Mucosa of rectum (tissue), 2 donors: Measurements from ENCODE around the gene PBRM1.
"Not testable (repeated sequence)": the region's sequence is repeated elsewhere in the genome, so short reads cannot be mapped to it uniquely, and the experiment has no call there.

Source experiments
- H3K27ac ChIP-seq, 2 donors: one replicate each; pipeline ENCODE4 v1.7.0; 2013; ENCODE audit warnings: inconsistent platforms in 2 of 2, low read depth in 2 of 2, low read length in 2 of 2
- H3K27me3 ChIP-seq, 2 donors: one replicate each; pipeline ENCODE4 v1.7.0; 2013; ENCODE audit warnings: low read length in 2 of 2; ENCODE audit not compliant: control insufficient read depth in 2 of 2, insufficient read depth in 2 of 2
- H3K36me3 ChIP-seq, 2 donors: one replicate each; pipeline ENCODE4 v1.7.0; 2013; ENCODE audit warnings: low read length in 2 of 2; ENCODE audit not compliant: control insufficient read depth in 2 of 2, insufficient read depth in 2 of 2
- H3K4me1 ChIP-seq, 2 donors: one replicate each; pipeline ENCODE4 v1.7.0; 2013; ENCODE audit warnings: low read length in 2 of 2, mild to moderate bottlenecking in 1 of 2; ENCODE audit not compliant: control insufficient read depth in 2 of 2, insufficient read depth in 2 of 2
- H3K4me3 ChIP-seq, 2 donors: one replicate each; pipeline ENCODE4 v1.7.0; 2013; ENCODE audit warnings: low read length in 2 of 2
- H3K9ac ChIP-seq, 2 donors: one replicate each; pipeline ENCODE4 v1.7.0; 2013; ENCODE audit warnings: low read length in 2 of 2, low read depth in 1 of 2, mild to moderate bottlenecking in 1 of 2
- H3K9me3 ChIP-seq, 2 donors: one replicate each; pipeline ENCODE4 v1.7.0; 2013; ENCODE audit warnings: low read length in 2 of 2; ENCODE audit not compliant: control insufficient read depth in 2 of 2
- donor health status: healthy.
- donor health status: Normal muscosa, but diverticular disease.

PBRM1 gene

GRCh38 chr3:52685709-52686691, at the start of gene PBRM1, which contains the start of gene GNL3:
Gene PBRM1 (minus strand): TSS chr3:52685913.
Gene GNL3 (plus strand): TSS chr3:52686032. CDS start chr3:52686093, 61 bp downstream.
- peaks cover 8 to 25% of the 10 kb centered on the region in 2 donors for H3K4me1 ChIP-seq
- H3K36me3 ChIP-seq: peaks cover 34 to 42% of the 10 kb centered on the region in 2 donors
- H3K9ac ChIP-seq: peak within 1 kb of the TSS; percentile 76 to 90
- H3K27ac ChIP-seq: peak within 1 kb of the TSS; percentile 94 to 97
- no peaks in the 10 kb centered on the region for H3K27me3 ChIP-seq
- H3K9me3 ChIP-seq: no peaks in the 10 kb centered on the region
- peak within 1 kb of the TSS; percentile 91 to 92 for H3K4me3 ChIP-seq

DNA sequence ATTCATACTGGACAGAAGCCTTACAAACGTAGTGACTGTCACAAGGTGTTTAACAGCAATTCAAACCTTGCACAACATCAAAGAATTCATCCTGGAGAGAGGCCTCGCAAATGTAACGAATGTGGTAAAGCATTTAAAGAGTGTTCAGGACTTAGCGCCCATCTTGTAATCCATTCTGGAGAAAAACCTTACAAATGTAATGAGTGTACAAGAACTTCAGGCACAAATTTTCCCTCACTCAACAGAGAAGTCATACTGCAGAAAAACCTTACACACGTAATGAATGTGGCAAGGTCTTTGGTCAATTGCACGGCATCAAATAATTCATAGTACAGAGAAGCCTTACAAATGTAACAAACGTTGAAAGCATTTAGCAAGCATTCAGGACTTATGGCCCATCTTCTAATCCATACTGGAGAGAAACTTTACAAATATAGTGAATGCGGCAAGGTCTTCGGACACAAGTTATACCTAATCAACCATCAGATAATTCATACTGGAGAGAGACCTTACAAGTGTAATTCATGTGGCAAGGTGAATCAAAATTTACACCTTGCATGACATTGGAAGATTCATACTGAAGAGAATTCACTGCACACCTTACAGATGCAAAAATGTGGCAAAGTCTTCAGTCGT, 47.7 kb upstream of the PBRM1 start:
- H3K27me3 ChIP-seq: no peaks in the 10 kb centered on the region
- H3K4me3 ChIP-seq: no peak overlapping the region
- H3K9me3 ChIP-seq: no peaks in the 10 kb centered on the region
- H3K4me1 ChIP-seq: no peaks in the 10 kb centered on the region
- H3K9ac ChIP-seq: no peak overlapping the region
- peaks cover 15 to 34% of the 10 kb centered on the region in 2 donors for H3K36me3 ChIP-seq
- no peak overlapping the region for H3K27ac ChIP-seq

GRCh38 chr3:52731590-52731989, 45.9 kb upstream of the PBRM1 start:
- Histone ChIP-seq H3K9ac (no peak overlapping the region), H3K27me3 (no peaks in the 10 kb centered on the region), H3K4me1 (no peaks in the 10 kb centered on the region), H3K4me3 (no peak overlapping the region), H3K36me3 (peaks cover 15 to 25% of the 10 kb centered on the region in 2 donors), H3K27ac (no peak overlapping the region), H3K9me3 (no peaks in the 10 kb centered on the region)

- no peak overlapping the region for H3K27ac ChIP-seq
- H3K36me3 ChIP-seq: peaks cover 15 to 22% of the 10 kb centered on the region in 2 donors
Measured at GRCh38 chr3:52730681-52731080, 45.0 kb upstream of the PBRM1 start.

DNA sequence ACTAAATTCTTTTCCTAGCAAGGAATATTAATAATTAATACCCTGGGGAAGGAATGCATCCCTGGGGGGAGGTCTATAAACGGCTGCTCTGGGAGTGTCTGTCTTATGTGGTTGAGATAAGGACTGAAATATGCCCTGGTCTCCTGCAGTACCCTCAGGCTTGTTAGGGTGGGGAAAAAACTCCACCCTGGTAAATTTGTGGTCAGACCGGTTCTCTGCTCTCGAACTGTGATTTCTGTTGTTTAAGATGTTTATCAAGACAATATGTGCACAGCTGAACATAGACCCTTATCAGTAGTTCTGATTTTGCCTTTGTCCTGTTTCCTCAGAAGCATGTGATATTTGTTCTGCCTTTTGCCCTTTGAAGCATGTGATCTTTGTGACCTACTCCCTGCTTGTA, 43.0 kb upstream of the PBRM1 start:
- not testable (repeated sequence) for H3K4me3 ChIP-seq, H3K9me3 ChIP-seq, H3K27me3 ChIP-seq, H3K4me1 ChIP-seq, H3K27ac ChIP-seq, H3K9ac ChIP-seq
- peaks cover 7 to 19% of the 10 kb centered on the region in 2 donors for H3K36me3 ChIP-seq

More at GRCh38 chr3:52730681-52731080, 45.0 kb upstream of the PBRM1 start:
- no peaks in the 10 kb centered on the region for H3K4me1 ChIP-seq
- no peaks in the 10 kb centered on the region for H3K27me3 ChIP-seq
- no peak overlapping the region for H3K4me3 ChIP-seq
- no peaks in the 10 kb centered on the region for H3K9me3 ChIP-seq
- no peak overlapping the region for H3K9ac ChIP-seq

DNA sequence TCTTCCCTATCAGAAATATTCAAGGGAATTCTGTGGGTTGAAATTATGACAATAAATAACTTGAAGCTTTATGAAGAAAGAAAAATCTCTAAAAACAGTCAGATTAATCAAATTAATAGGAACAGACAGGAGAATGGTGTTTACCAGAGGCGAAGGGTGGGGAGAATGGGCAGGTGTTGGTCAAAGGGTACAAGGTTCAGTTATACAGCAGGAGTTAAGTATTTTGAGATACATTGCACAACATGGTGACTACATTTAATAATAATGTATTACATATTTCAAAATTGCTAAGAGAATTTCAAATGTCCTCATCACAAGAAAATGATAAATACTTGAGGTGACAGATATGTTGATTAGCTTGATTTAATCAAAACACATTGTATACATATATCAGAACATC, 38.8 kb upstream of the PBRM1 start:
- no peak overlapping the region for H3K4me3 ChIP-seq
- H3K27ac ChIP-seq: no peak overlapping the region
- no peaks in the 10 kb centered on the region for H3K4me1 ChIP-seq
- H3K9me3 ChIP-seq: no peaks in the 10 kb centered on the region
- H3K36me3 ChIP-seq: no peaks in the 10 kb centered on the region
- H3K9ac ChIP-seq: no peak overlapping the region
- no peaks in the 10 kb centered on the region for H3K27me3 ChIP-seq

DNA sequence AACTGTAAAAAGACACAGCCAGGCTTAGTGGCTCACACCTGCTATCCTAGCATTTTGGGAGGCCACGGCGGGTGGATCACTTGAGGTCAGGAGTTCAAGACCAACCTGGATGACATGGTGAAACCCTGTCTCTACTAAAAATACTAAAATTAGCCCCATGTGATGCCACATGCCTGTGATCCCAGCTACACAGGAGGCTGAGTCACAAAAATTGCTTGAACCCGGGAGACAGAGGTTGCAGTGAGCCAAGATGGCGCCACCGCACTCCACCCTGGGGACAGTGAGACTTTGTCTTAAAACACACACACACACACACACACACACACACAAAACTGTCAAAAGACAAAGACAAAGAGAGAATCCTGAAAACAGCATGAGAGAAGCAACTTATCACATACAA, 38.2 kb upstream of the PBRM1 start:
- H3K27me3 ChIP-seq: no peaks in the 10 kb centered on the region
- peaks cover 0 to 1% of the 10 kb centered on the region in 2 donors for H3K36me3 ChIP-seq
- H3K9me3 ChIP-seq: no peaks in the 10 kb centered on the region
- no peak overlapping the region for H3K9ac ChIP-seq
- no peak overlapping the region for H3K4me3 ChIP-seq
- no peak overlapping the region for H3K27ac ChIP-seq
- no peaks in the 10 kb centered on the region for H3K4me1 ChIP-seq

GRCh38 chr3:52722491-52722890, 36.8 kb upstream of the PBRM1 start:
- Histone ChIP-seq H3K36me3 (peaks cover 0 to 3% of the 10 kb centered on the region in 2 donors), H3K4me3 (no peak overlapping the region), H3K9me3 (no peaks in the 10 kb centered on the region), H3K27ac (no peak overlapping the region), H3K9ac (no peak overlapping the region), H3K4me1 (no peaks in the 10 kb centered on the region), H3K27me3 (no peaks in the 10 kb centered on the region)

DNA sequence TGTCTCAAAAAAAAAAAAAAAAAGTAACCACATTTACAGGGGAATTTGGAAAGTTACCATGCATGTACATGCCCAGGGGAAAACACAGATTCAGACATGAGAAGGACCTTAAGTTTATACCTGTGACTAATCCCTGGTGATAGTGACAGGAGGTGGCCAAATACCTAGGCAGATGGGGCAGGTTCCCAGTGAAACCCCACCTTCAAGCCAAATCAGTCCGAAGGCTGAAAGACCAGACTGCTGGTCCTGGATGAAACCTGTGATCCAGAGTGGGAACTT, 36.0 kb upstream of the PBRM1 start:
- no peaks in the 10 kb centered on the region for H3K9me3 ChIP-seq
- no peaks in the 10 kb centered on the region for H3K4me1 ChIP-seq
- H3K36me3 ChIP-seq: peaks cover 0 to 3% of the 10 kb centered on the region in 2 donors
- no peaks in the 10 kb centered on the region for H3K27me3 ChIP-seq
- no peak overlapping the region for H3K4me3 ChIP-seq
- no peak overlapping the region for H3K9ac ChIP-seq
- no peak overlapping the region for H3K27ac ChIP-seq

DNA sequence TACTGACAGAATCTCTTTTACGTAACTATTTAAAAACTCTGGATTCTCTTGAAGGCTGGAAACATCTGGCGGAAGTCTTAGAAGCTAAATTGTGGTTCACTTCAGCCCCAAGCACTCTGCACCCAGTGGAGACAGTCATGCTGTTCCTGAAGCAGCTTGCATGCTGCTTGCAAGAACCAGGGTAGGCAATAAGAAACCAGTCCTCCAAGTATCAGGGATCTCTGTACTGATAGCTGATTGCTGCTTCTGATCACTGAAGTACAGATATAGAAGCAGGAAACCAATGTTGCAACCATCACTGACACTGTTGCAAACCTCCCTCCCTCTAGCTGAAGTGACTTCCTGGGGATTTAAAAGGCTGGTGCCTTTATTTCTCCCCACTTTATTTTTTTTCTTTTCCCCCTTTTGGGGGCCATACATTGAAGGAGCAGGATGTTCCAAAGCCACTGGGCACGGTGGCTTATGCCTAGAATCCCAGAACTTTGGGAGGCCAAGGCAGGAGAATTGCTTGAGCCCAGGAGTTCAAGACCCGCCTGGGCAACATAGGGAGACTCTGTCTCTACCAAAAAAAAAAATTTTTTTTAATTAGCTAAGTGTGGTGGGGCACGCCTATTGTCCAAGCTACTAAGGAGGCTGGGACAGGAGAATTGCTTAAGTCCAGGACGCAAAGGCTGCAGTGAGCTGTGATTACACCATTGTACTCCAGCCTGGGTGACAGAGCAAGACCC, 35.5 kb upstream of the PBRM1 start:
- H3K4me1 ChIP-seq: no peaks in the 10 kb centered on the region
- H3K9ac ChIP-seq: no peak overlapping the region
- no peak overlapping the region for H3K4me3 ChIP-seq
- H3K36me3 ChIP-seq: peaks cover 0 to 3% of the 10 kb centered on the region in 2 donors
- H3K9me3 ChIP-seq: no peaks in the 10 kb centered on the region
- peak overlapping the region in 1 of 2 donors; percentile 6 for H3K27ac ChIP-seq
- no peaks in the 10 kb centered on the region for H3K27me3 ChIP-seq
